HG03139 (cell line): ENCODE results near the gene WWOX.

Experiments used
- ATAC-seq: cut with Tn5 transposase; IDR thresholded peaks from one replicate; pipeline ENCODE4 v1.9.1; 2021; ENCODE audit not compliant: unreplicated experiment

WWOX gene

GRCh38 chr16:79171931-79172705 lies 1072.7 kb downstream of the WWOX start:
- ATAC-seq = no peak

DNA sequence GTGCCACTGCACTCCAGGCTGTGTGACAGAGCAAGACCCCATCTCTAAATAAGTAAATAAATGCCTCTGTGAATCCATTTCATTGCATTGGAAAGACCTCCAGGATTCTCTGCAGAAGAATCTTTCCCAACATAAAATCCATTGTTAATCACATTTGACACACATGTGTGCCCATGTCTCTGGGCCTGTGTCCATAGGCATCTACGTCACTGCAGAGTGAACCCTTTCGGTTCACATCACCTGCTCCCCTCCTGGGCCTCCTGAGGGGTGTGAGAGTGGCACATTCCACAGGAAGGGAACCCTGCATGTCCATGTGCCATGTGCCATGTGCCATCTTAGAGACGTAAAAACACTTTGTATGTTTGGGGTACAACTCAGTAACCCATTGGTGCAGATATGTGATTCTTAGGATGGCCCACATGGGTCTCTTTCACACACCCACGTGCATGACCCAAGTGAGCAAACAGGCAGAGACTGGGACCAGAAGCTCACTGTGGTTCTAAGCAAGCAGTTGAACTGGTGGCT lies 1073.6 kb downstream of the WWOX start:
- ATAC-seq = no peak

GRCh38 chr16:79173919-79174318 lies 1074.5 kb downstream of the WWOX start:
- no peak for ATAC-seq

DNA sequence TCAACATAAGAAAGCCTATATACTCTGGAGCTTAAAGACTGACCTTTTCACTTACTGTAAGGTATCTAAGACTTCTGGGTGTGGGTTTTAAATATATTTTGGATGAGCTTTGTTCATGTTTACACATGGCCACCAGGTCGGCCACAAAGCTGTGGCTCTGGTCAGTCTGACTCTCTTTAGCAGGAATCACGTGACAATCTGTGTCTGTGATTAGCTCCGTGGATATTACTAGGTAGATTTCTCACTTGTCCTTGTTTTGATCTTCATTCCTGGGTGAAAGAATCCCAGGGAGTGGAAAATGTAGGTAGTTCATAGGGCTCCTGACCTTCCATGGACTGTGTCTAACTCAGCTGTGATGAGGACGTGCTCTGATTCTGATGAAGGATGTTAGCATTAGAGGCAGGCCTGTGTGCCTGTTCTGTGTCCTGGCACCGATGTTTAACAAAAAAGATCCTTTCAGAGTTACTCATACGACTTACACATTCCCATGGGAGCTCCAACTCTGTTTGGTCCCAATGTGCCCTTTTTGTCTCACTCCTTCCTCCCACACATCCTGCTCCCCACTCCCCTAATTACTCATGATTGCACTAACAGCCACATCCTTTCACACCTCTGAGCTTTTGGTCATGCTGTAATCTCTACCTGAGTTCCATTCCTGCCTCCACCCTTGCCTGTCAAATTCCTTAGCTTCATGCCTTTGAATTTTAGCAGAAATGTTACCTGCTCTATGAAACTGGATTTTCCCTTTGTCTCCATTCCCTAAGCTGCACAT lies 1076.0 kb downstream of the WWOX start:
- no peak for ATAC-seq

- ATAC-seq = no peak
These were observed 1077.6 kb downstream of the WWOX start for GRCh38 chr16:79177018-79177417.

GRCh38 chr16:79181419-79181818 lies 1082.0 kb downstream of the WWOX start:
- no peak for ATAC-seq

GRCh38 chr16:79182616-79183015 lies 1083.2 kb downstream of the WWOX start:
- no peak for ATAC-seq

DNA sequence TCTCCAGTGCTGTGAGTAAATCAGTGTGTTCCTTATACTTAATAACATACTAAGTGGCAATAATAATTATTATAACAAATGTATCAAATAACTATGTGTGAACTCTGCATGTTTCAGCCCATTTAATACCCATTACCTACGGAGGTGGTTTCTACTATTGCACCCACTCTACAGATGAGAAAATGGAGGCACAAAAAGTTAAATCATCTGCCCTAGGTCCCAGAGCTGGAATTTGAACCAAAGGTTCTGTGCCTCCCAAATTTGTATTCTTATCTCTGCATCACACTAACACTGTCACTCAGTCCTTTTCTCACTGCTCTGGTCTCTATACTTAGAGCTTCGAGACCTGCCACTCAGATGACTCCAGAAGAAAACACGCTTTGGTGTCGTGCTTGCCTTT lies 1084.1 kb downstream of the WWOX start:
- no peak for ATAC-seq

- no peak for ATAC-seq
These were observed 1085.1 kb downstream of the WWOX start for GRCh38 chr16:79184464-79185030.

- ATAC-seq = no peak
These were observed 1086.3 kb downstream of the WWOX start for GRCh38 chr16:79185711-79186110.

DNA sequence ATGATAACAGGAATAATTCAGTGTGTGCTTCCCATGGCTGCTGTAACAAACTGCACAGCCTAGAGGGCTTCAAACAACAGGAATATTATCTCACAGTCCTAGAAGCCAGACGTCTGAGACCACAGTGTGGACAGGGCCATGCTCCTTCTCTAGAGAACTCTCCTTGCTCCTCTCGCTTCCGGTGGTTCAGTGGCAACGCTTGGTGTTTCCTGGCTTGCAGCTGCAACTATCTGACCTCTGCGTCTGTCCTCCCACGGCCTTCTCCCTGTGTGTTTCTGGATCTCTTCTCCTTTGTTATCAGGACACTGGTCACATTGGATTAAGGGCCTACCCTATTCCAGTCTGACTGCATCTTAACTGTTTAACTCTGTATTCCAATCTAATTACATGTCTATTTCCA lies 1086.7 kb downstream of the WWOX start:
- ATAC-seq = no peak

DNA sequence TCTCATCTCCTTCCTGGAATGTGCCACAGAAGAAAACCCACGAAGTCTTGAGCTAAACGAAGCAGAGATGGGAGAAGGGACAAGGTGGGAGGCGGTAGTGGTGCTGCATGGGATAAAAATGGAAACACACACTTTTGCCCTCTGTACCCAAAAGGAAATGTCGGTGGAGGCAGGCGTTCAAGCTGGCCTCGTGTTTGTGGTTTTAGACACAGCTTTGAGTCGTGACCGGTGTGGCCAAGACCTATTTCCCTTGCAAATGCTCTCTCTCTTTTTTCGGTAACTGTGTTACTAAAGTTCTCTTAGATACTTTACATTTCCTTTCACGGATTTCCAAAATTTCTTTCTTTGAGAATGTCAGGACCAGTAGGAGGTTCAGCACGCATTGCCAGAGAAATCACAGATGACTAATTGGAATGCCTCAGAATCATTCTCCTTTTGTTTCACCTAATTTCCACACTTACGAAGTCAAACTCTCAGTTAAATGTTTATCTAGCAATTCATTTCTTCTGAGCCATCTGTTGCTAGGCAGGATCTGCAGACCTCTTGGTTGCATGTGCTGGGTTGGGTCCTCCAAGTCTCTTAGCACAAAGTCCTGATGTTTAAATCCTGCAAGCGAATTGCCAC lies 1088.8 kb downstream of the WWOX start:
- ATAC-seq = no peak

GRCh38 chr16:79188739-79189122 lies 1089.3 kb downstream of the WWOX start:
- ATAC-seq = no peak

DNA sequence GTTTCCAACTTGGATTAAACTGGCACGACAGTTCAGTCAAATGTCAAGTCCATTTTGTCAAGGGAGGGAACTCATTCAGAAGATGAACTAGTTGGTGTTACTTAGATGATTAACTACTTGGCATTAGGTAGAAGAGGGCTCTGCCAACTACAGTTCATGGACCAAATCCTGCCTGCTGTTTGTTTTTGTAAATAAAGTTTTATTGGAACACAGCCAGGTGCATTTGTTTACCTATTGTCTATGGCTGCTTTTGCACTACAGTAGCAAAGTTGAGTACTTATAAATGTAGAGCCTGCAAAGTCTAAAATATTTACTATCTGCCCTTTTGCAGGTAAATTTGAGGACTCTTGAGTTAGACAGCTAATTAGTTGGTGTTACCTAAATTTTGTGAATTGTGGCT lies 1091.1 kb downstream of the WWOX start:
- ATAC-seq = no peak

GRCh38 chr16:79191933-79192332 lies 1092.5 kb downstream of the WWOX start:
- no peak for ATAC-seq

GRCh38 chr16:79192904-79193303 lies 1093.5 kb downstream of the WWOX start:
- no peak for ATAC-seq

DNA sequence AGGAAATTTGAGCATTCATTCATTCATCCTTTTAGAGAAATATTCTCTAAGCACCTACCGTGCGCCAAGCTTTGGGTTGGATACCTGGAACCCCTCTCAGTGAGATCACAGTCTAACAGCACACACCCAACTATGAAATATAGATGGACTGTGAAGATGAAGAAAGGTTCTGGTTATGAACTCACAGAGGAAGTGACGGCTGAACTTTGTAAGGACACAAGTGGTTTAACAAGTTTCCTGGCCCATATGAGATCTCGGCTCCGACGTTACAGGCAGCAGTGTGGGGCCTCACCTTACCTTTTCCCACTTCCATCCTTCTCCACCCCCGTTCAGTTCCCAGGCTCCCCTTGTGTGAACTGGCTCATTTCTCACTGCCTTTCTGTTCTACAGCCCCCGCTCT lies 1094.8 kb downstream of the WWOX start:
- no peak for ATAC-seq

- ATAC-seq = no peak
These were observed 1096.5 kb downstream of the WWOX start for GRCh38 chr16:79195938-79196337.

DNA sequence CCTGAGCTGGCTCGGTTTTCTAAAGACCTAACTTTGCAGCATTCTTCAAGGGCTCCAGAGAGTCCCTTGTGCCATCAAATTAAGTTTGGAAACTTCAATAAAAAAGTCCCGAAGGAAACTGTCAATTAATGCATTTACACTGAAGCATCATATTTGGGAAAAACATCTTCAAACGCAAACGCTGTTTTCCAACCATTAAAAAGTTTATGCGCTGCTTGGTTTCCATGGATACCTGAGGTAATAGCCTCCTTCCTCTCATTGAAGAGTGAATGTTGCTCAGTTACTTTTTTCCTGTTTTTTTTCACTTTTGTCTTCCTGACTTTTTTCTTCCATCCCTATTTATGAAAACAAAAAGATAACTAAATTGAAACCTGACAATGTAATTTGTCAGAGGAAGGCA lies 1102.0 kb downstream of the WWOX start:
- no peak for ATAC-seq

DNA sequence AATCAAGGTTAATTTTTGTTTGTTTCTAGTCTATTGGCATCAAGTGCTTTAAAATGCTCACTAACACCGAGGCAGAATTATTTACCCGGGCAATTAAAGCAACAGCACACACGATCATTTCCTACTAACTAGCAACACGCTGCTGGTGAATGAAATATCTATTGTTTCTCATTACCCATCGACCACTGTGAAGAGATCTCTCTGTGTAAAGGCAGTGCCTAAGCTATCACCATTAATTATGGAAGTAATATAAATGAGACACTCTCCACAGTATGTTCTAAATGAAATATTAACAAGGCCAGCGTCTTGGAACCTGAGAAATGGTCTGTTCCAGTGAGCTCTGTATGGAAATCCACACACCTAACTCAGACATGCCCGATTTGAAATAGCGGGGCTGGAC lies 1103.5 kb downstream of the WWOX start:
- ATAC-seq = no peak

DNA sequence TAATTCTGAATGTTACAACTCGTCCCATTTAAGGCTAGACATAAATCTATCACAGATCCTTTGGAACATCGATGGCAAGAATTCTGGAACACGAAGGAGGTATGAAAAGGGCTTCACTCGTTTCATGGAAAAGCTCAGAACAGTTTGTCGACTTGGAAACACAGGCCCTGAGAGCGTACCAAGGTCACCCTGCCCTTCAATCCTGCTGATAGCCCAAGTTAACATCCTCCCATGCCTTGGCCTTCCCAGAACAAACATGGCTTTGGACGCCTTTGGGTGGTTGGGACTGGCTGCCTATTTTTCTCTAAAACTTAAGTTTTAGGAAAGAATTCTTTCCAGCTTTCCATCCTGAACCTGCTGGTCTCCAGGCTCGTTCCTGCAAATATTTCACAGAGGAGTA lies 1105.0 kb downstream of the WWOX start:
- ATAC-seq = no peak
